Mesenchymal stem cell (in vitro differentiated cells and primary cell): Measurements from ENCODE around the gene EDA2R. TPM values are rescaled to one million over a fixed set of nuclear protein-coding genes. Genes with fewer than 3 reads are reported as not detected.

Source experiments
- DNase-seq: peaks from one replicate; pipeline ENCODE4 v3.0.0-alpha.2; 2013
- H2AFZ ChIP-seq: one replicate; pipeline ENCODE4 v1.6.1; 2013; ENCODE audit warnings: low read depth, mild to moderate bottlenecking, control low read depth, inconsistent platforms, low read length, moderate library complexity
- H2AK5ac ChIP-seq: 2 replicates; pipeline ENCODE4 v1.6.1; 2013; ENCODE audit warnings: low read length, moderate library complexity, mild to moderate bottlenecking, inconsistent platforms; ENCODE audit not compliant: severe bottlenecking
- H2BK120ac ChIP-seq: one replicate; pipeline ENCODE4 v1.6.1; 2013; ENCODE audit warnings: low read depth, mild to moderate bottlenecking, inconsistent platforms, low read length, moderate library complexity
- H2BK12ac ChIP-seq, 2 experiments: one replicate each; pipeline ENCODE4 v1.6.1; 2013; ENCODE audit warnings: inconsistent platforms in 2 of 2, low read length in 2 of 2, mild to moderate bottlenecking in 2 of 2, moderate library complexity in 2 of 2, control low read depth in 1 of 2
- H2BK15ac ChIP-seq: one replicate; pipeline ENCODE4 v1.6.1; 2013; ENCODE audit warnings: mild to moderate bottlenecking, low read depth, inconsistent platforms; ENCODE audit not compliant: poor library complexity, severe bottlenecking
- H2BK5ac ChIP-seq: 2 replicates; pipeline ENCODE4 v1.6.1; 2013; ENCODE audit warnings: low read depth, mild to moderate bottlenecking, low read length, control low read depth, inconsistent platforms; ENCODE audit not compliant: poor library complexity, severe bottlenecking
- H3K14ac ChIP-seq, 2 experiments: one replicate each; pipeline ENCODE4 v1.6.1; 2013; ENCODE audit warnings: inconsistent platforms in 2 of 2, low read length in 2 of 2, control low read depth in 1 of 2, mild to moderate bottlenecking in 1 of 2, moderate library complexity in 1 of 2
- H3K18ac ChIP-seq, 2 experiments: one replicate each; pipeline ENCODE4 v1.6.1; 2013; ENCODE audit warnings: inconsistent platforms in 2 of 2, low read length in 2 of 2, control low read depth in 1 of 2, low read depth in 1 of 2, mild to moderate bottlenecking in 1 of 2
- H3K23ac ChIP-seq, 2 experiments: one replicate each; pipeline ENCODE4 v1.6.1; 2013; ENCODE audit warnings: inconsistent platforms in 2 of 2, low read length in 2 of 2, mild to moderate bottlenecking in 2 of 2, moderate library complexity in 2 of 2, control low read depth in 1 of 2
- H3K27ac ChIP-seq: 2 replicates; pipeline ENCODE4 v1.5.1; 2013; ENCODE audit warnings: mild to moderate bottlenecking, moderate library complexity, low read length, control low read depth, inconsistent platforms; ENCODE audit not compliant: poor library complexity, severe bottlenecking
- H3K27me3 ChIP-seq, 2 experiments: 2 replicates each; pipeline versions ENCODE4 v1.6.1 to v1.7.0; 2013; ENCODE audit warnings: low read length in 2 of 2, mild to moderate bottlenecking in 2 of 2, moderate library complexity in 2 of 2, control low read depth in 1 of 2, inconsistent platforms in 1 of 2; ENCODE audit not compliant: control insufficient read depth in 1 of 2, insufficient read depth in 1 of 2
- H3K36me3 ChIP-seq, 2 experiments: 2 replicates each; pipeline versions ENCODE4 v1.6.1 to v1.7.0; 2013; ENCODE audit warnings: low read length in 2 of 2, control low read depth in 1 of 2, inconsistent platforms in 1 of 2, low read depth in 1 of 2, mild to moderate bottlenecking in 1 of 2; ENCODE audit not compliant: insufficient read depth in 2 of 2, control insufficient read depth in 1 of 2
- H3K4ac ChIP-seq, 2 experiments: one replicate each; pipeline ENCODE4 v1.6.1; 2013; ENCODE audit warnings: inconsistent platforms in 2 of 2, low read length in 2 of 2, mild to moderate bottlenecking in 2 of 2, moderate library complexity in 2 of 2, control low read depth in 1 of 2, low read depth in 1 of 2
- H3K4me1 ChIP-seq: 2 replicates; pipeline ENCODE4 v1.6.1; 2013; ENCODE audit warnings: low read depth, low read length, control low read depth; ENCODE audit not compliant: control insufficient read depth, insufficient read depth
- H3K4me2 ChIP-seq: 2 replicates; pipeline ENCODE4 v1.6.1; 2013; ENCODE audit warnings: low read length, mild to moderate bottlenecking, inconsistent platforms; ENCODE audit not compliant: poor library complexity, severe bottlenecking
- H3K4me3 ChIP-seq, 2 experiments: 2 replicates each; pipeline versions ENCODE4 v1.5.1 to v1.7.0; 2013; ENCODE audit warnings: low read length in 2 of 2, mild to moderate bottlenecking in 2 of 2, control low read depth in 1 of 2, low read depth in 1 of 2; ENCODE audit not compliant: insufficient read depth in 1 of 2
- H3K79me1 ChIP-seq: replicated peaks from 2 replicates; pipeline ENCODE4 v1.6.1; 2013; ENCODE audit warnings: mild to moderate bottlenecking, control low read depth, low read length, inconsistent platforms; ENCODE audit not compliant: poor library complexity, severe bottlenecking
- H3K9ac ChIP-seq: 2 replicates; pipeline ENCODE4 v1.7.0; 2013; ENCODE audit warnings: mild to moderate bottlenecking, low read length, moderate library complexity
- H3K9me3 ChIP-seq: 2 replicates; pipeline ENCODE4 v1.7.0; 2013; ENCODE audit warnings: mild to moderate bottlenecking, low read length; ENCODE audit not compliant: control insufficient read depth
- H4K8ac ChIP-seq: one replicate; pipeline ENCODE4 v1.6.1; 2013; ENCODE audit warnings: inconsistent platforms, mild to moderate bottlenecking, low read length, moderate library complexity
- H4K91ac ChIP-seq: one replicate; pipeline ENCODE4 v1.6.1; 2013; ENCODE audit warnings: mild to moderate bottlenecking, low read length, inconsistent platforms
- WGBS: methylation state at CpG from one replicate; pipeline ENCODE4 v1.1.7; 2013; ENCODE audit warnings: mixed read lengths; 5-methylcytosine and 5-hydroxymethylcytosine counted together
- polyA plus RNA-seq, 2 experiments: library from polyadenylated mRNA; stranded (reverse); fragments of 200-250 nt; gene quantifications; one replicate each; pipeline ENCODE4 v1.2.3, GENCODE V29; 2013

Gene EDA2R
- 12.0 TPM for polyA plus RNA-seq (2013, experiment 1 of 2)
- polyA plus RNA-seq (2013, experiment 2 of 2): 12.1 TPM

DNA sequence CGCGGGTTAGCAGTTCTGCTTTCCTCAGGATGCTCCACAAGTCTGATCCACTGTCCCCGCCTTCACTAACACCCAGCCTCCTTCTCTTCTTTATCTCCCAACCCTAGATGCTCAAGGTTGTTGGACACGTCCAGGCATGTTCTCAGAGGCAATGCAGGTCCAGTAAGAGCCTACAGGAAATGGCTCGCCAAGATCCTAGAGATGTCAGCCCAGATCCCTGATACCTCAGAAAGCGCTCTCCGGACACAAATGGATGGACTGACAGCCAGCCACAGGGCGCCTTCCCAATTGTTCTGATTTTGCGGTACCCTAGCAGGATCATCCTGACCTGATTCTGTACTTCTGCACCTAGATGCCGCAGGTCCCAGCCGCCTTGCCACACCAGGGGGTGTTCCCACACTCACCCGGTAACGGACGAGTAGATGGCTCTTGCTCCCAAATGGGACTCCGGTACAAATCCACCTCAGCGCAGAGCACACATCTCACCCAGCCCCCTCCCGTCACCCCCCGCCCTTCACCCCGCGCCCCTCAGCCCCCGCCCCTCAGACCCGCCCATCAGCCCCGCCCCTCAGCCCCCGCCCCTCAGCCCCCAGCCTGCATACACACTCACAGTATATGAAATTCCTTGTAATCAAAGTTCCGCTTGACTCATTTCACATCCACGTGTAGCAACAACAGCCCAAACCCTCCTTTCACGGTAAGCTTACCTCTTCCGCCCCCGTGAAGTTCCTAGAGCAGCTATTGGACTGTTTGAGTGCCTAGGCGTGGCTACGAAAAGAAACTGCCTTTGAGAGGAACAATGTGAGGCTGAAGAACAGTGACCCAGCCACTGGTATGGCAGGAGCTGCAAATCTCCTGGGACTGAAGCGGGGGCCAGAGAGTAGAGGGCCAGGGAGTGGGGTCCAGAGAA lies at the start of gene EDA2R:
TSS of gene EDA2R (minus strand) at position 488 of the 910 bp plus-strand sequence. CDS start 23,058 bp downstream, outside the sequence.
- Histone ChIP-seq H3K27ac (peak within 1 kb of the TSS; percentile 100), H4K91ac (peak within 1 kb of the TSS; percentile 68), H3K23ac (no peak within 1 kb of the TSS), H2BK5ac (peak within 1 kb of the TSS; percentile 98), H4K8ac (peak within 1 kb of the TSS; percentile 75), H3K79me1 (no peaks in the 10 kb centered on the region), H3K4me3 (peak within 1 kb of the TSS; percentile 74 to 87), H2BK120ac (peak within 1 kb of the TSS; percentile 73), H3K9me3 (no peaks in the 10 kb centered on the region), H3K14ac (peak within 1 kb of the TSS in 1 of 2 experiments; percentile 82), H3K27me3 (peaks cover 0 to 4% of the 10 kb centered on the region in 2 experiments), H3K18ac (peak within 1 kb of the TSS; percentile 90 to 92), H2BK12ac (peak within 1 kb of the TSS; percentile 66 to 89), H2AFZ (peak within 1 kb of the TSS; percentile 39), H2BK15ac (peak within 1 kb of the TSS; percentile 52), H3K4ac (peak within 1 kb of the TSS in 1 of 2 experiments; percentile 89), H2AK5ac (peak within 1 kb of the TSS; percentile 87), H3K4me2 (peak within 1 kb of the TSS; percentile 56), H3K4me1 (no peaks in the 10 kb centered on the region), H3K36me3 (no peaks in the 10 kb centered on the region), H3K9ac (peak within 1 kb of the TSS; percentile 97)
- 3% methylated on average over 23 of the region's 32 CpGs for WGBS
- DNase-seq: peak; percentile 81

- Histone ChIP-seq H4K8ac (no peak overlapping the region), H3K4me2 (no peak overlapping the region), H2BK15ac (no peak overlapping the region), H3K4ac (no peak overlapping the region), H3K4me1 (no peaks in the 10 kb centered on the region), H3K9ac (no peak overlapping the region), H3K27me3 (peaks cover 0 to 3% of the 10 kb centered on the region in 2 experiments), H3K4me3 (no peak overlapping the region), H3K23ac (no peak overlapping the region), H4K91ac (no peak overlapping the region), H2AK5ac (no peak overlapping the region), H2BK120ac (no peak overlapping the region), H3K79me1 (no peaks in the 10 kb centered on the region), H3K18ac (no peak overlapping the region), H3K36me3 (no peaks in the 10 kb centered on the region), H3K9me3 (no peaks in the 10 kb centered on the region), H2BK5ac (no peak overlapping the region), H3K27ac (no peak overlapping the region), H3K14ac (no peak overlapping the region), H2BK12ac (no peak overlapping the region), H2AFZ (no peak overlapping the region)
- WGBS: no CpG with 5 or more reads among the region's 2 CpGs
- DNase-seq: no peak
Observed at GRCh38 chrX:66684196-66684595, 45.3 kb upstream of the EDA2R start.

DNA sequence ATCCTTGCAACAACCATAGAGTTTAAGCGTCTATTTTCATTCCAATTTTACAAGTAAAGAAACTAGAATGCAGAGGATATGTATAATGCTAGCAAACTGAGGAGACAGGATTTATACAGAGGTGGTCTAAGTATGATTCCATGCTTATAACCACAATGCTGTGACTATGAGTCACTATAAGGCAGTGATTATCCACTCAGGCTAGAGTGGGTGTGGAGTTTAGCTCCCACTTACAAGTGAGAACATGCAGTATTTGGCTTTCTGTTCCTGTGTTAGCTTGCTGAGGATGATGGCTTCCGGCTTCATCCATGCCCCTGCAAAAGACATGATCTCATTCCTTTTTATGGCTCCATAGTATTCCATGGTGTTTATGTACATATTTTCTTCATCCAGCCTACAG lies 41.6 kb upstream of the EDA2R start:
- H3K4me1 ChIP-seq: no peaks in the 10 kb centered on the region
- H3K4me3 ChIP-seq: no peak overlapping the region
- no peak overlapping the region for H2AK5ac ChIP-seq
- H3K4me2 ChIP-seq: no peak overlapping the region
- no peak overlapping the region for H3K27ac ChIP-seq
- no peak overlapping the region for H2BK120ac ChIP-seq
- H2BK15ac ChIP-seq: no peak overlapping the region
- H2BK5ac ChIP-seq: no peak overlapping the region
- WGBS: no CpG with 5 or more reads among the region's 2 CpGs
- H3K27me3 ChIP-seq: peaks cover 0 to 3% of the 10 kb centered on the region in 2 experiments
- H3K79me1 ChIP-seq: no peaks in the 10 kb centered on the region
- no peak overlapping the region for H3K4ac ChIP-seq
- H2BK12ac ChIP-seq: no peak overlapping the region
- H3K23ac ChIP-seq: no peak overlapping the region
- H3K9ac ChIP-seq: no peak overlapping the region
- H3K9me3 ChIP-seq: no peaks in the 10 kb centered on the region
- no peak overlapping the region for H3K18ac ChIP-seq
- DNase-seq: no peak
- H3K14ac ChIP-seq: no peak overlapping the region
- H2AFZ ChIP-seq: no peak overlapping the region
- no peaks in the 10 kb centered on the region for H3K36me3 ChIP-seq
- H4K8ac ChIP-seq: no peak overlapping the region
- no peak overlapping the region for H4K91ac ChIP-seq

- Histone ChIP-seq H3K4me2 (no peak overlapping the region), H2AFZ (no peak overlapping the region), H2BK5ac (no peak overlapping the region), H3K36me3 (no peaks in the 10 kb centered on the region), H3K9me3 (no peaks in the 10 kb centered on the region), H3K27me3 (no peaks in the 10 kb centered on the region), H3K23ac (no peak overlapping the region), H4K8ac (no peak overlapping the region), H2BK120ac (no peak overlapping the region), H2BK15ac (no peak overlapping the region), H3K18ac (no peak overlapping the region), H2AK5ac (no peak overlapping the region), H3K27ac (no peak overlapping the region), H3K14ac (no peak overlapping the region), H3K4me3 (peak overlapping the region in 1 of 2 experiments; percentile 35), H3K79me1 (no peaks in the 10 kb centered on the region), H4K91ac (no peak overlapping the region), H3K9ac (peak overlapping the region; percentile 79), H2BK12ac (no peak overlapping the region), H3K4me1 (no peaks in the 10 kb centered on the region), H3K4ac (no peak overlapping the region)
- DNase-seq: peak; percentile 25
- WGBS: 59% methylated on average over 3 of the region's 5 CpGs
Observed at GRCh38 chrX:66677430-66677829, 38.6 kb upstream of the EDA2R start.
